Activated naive CD4-positive, alpha-beta T cell treated with anti-CD3 and anti-CD28 coated beads, Interleukin-2, amount 50 U/mL, for 24 hours (primary cell): ENCODE results near the gene SGSM1.

Source experiments
- H3K27ac Mint-ChIP-seq: one replicate; pipeline ENCODE4 v1.8.0; 2021; ENCODE audit warnings: mild to moderate bottlenecking, mixed read lengths
- H3K27me3 Mint-ChIP-seq: one replicate; pipeline ENCODE4 v1.8.0; 2021; ENCODE audit warnings: mixed read lengths
- H3K36me3 Mint-ChIP-seq: one replicate; pipeline ENCODE4 v1.8.0; 2021; ENCODE audit warnings: mixed read lengths
- H3K4me1 Mint-ChIP-seq: one replicate; pipeline ENCODE4 v1.8.0; 2021; ENCODE audit warnings: mixed read lengths
- H3K4me3 Mint-ChIP-seq: one replicate; pipeline ENCODE4 v1.8.0; 2021; ENCODE audit warnings: mild to moderate bottlenecking, mixed read lengths
- H3K9me3 Mint-ChIP-seq: one replicate; pipeline ENCODE4 v1.8.0; 2021; ENCODE audit warnings: mixed read lengths

SGSM1 gene

GRCh38 chr22:24944217-24944937 lies 138.4 kb downstream of the SGSM1 start:
- no peaks in the 10 kb centered on the region for H3K36me3 Mint-ChIP-seq
- H3K4me3 Mint-ChIP-seq: no peak overlapping the region
- no peaks in the 10 kb centered on the region for H3K9me3 Mint-ChIP-seq
- no peaks in the 10 kb centered on the region for H3K4me1 Mint-ChIP-seq
- no peak overlapping the region for H3K27ac Mint-ChIP-seq
- peaks cover 15% of the 10 kb centered on the region for H3K27me3 Mint-ChIP-seq

- H3K4me1 Mint-ChIP-seq: no peaks in the 10 kb centered on the region
- no peaks in the 10 kb centered on the region for H3K9me3 Mint-ChIP-seq
- H3K27ac Mint-ChIP-seq: no peak overlapping the region
- H3K27me3 Mint-ChIP-seq: peaks cover 19% of the 10 kb centered on the region
- no peaks in the 10 kb centered on the region for H3K36me3 Mint-ChIP-seq
- no peak overlapping the region for H3K4me3 Mint-ChIP-seq
Measured at GRCh38 chr22:24945430-24945829, 139.4 kb downstream of the SGSM1 start.

GRCh38 chr22:24947383-24947782 lies 141.4 kb downstream of the SGSM1 start:
- H3K27me3 Mint-ChIP-seq: peaks cover 24% of the 10 kb centered on the region
- H3K36me3 Mint-ChIP-seq: no peaks in the 10 kb centered on the region
- H3K9me3 Mint-ChIP-seq: no peaks in the 10 kb centered on the region
- H3K27ac Mint-ChIP-seq: no peak overlapping the region
- no peak overlapping the region for H3K4me3 Mint-ChIP-seq
- H3K4me1 Mint-ChIP-seq: peaks cover 6% of the 10 kb centered on the region

- Mint-ChIP-seq H3K27ac (no peak overlapping the region), H3K27me3 (peaks cover 24% of the 10 kb centered on the region), H3K4me1 (peaks cover 6% of the 10 kb centered on the region), H3K36me3 (no peaks in the 10 kb centered on the region), H3K9me3 (no peaks in the 10 kb centered on the region), H3K4me3 (no peak overlapping the region)
Measured at GRCh38 chr22:24947881-24948280, 141.9 kb downstream of the SGSM1 start.

- Mint-ChIP-seq H3K36me3 (peaks cover 1% of the 10 kb centered on the region), H3K27ac (no peak overlapping the region), H3K4me3 (no peak overlapping the region), H3K9me3 (no peaks in the 10 kb centered on the region), H3K27me3 (peaks cover 28% of the 10 kb centered on the region), H3K4me1 (peaks cover 10% of the 10 kb centered on the region)
Measured at GRCh38 chr22:24948356-24949202, 142.6 kb downstream of the SGSM1 start.

GRCh38 chr22:24950272-24950902 lies 144.4 kb downstream of the SGSM1 start:
- H3K27me3 Mint-ChIP-seq: peaks cover 32% of the 10 kb centered on the region
- H3K36me3 Mint-ChIP-seq: peaks cover 1% of the 10 kb centered on the region
- H3K9me3 Mint-ChIP-seq: no peaks in the 10 kb centered on the region
- peak overlapping the region; percentile 68 for H3K27ac Mint-ChIP-seq
- H3K4me3 Mint-ChIP-seq: no peak overlapping the region
- peaks cover 10% of the 10 kb centered on the region for H3K4me1 Mint-ChIP-seq

GRCh38 chr22:24951942-24952836 lies 146.2 kb downstream of the SGSM1 start, which contains the start of gene KIAA1671:
KIAA1671 (plus strand) TSS chr22:24952716; CDS start chr22:25028000, 75,284 bp downstream.
- Mint-ChIP-seq H3K36me3 (peaks cover 1% of the 10 kb centered on the region), H3K4me1 (peaks cover 10% of the 10 kb centered on the region), H3K27ac (peak within 1 kb of the TSS; percentile 83), H3K27me3 (peaks cover 32% of the 10 kb centered on the region), H3K4me3 (peak within 1 kb of the TSS; percentile 85), H3K9me3 (no peaks in the 10 kb centered on the region)

- no peaks in the 10 kb centered on the region for H3K9me3 Mint-ChIP-seq
- H3K27ac Mint-ChIP-seq: peak overlapping the region; percentile 83
- H3K36me3 Mint-ChIP-seq: peaks cover 1% of the 10 kb centered on the region
- H3K27me3 Mint-ChIP-seq: peaks cover 27% of the 10 kb centered on the region
- peaks cover 10% of the 10 kb centered on the region for H3K4me1 Mint-ChIP-seq
- peak overlapping the region; percentile 85 for H3K4me3 Mint-ChIP-seq
Measured at GRCh38 chr22:24952837-24953383, 146.9 kb downstream of the SGSM1 start.

GRCh38 chr22:24953384-24954113 lies 147.5 kb downstream of the SGSM1 start:
- Mint-ChIP-seq H3K27ac (no peak overlapping the region), H3K36me3 (peaks cover 1% of the 10 kb centered on the region), H3K9me3 (no peaks in the 10 kb centered on the region), H3K4me1 (peaks cover 10% of the 10 kb centered on the region), H3K4me3 (peak overlapping the region; percentile 85), H3K27me3 (peaks cover 27% of the 10 kb centered on the region)

- peak overlapping the region; percentile 72 for H3K4me3 Mint-ChIP-seq
- peaks cover 10% of the 10 kb centered on the region for H3K4me1 Mint-ChIP-seq
- no peaks in the 10 kb centered on the region for H3K9me3 Mint-ChIP-seq
- H3K27ac Mint-ChIP-seq: no peak overlapping the region
- peaks cover 1% of the 10 kb centered on the region for H3K36me3 Mint-ChIP-seq
- H3K27me3 Mint-ChIP-seq: peaks cover 27% of the 10 kb centered on the region
Measured at GRCh38 chr22:24954114-24954463, 148.1 kb downstream of the SGSM1 start.

GRCh38 chr22:24954856-24955255 lies 148.8 kb downstream of the SGSM1 start:
- Mint-ChIP-seq H3K4me1 (peaks cover 10% of the 10 kb centered on the region), H3K27me3 (peaks cover 22% of the 10 kb centered on the region), H3K27ac (no peak overlapping the region), H3K36me3 (peaks cover 1% of the 10 kb centered on the region), H3K4me3 (no peak overlapping the region), H3K9me3 (no peaks in the 10 kb centered on the region)

- no peaks in the 10 kb centered on the region for H3K9me3 Mint-ChIP-seq
- peaks cover 6% of the 10 kb centered on the region for H3K4me1 Mint-ChIP-seq
- H3K36me3 Mint-ChIP-seq: peaks cover 1% of the 10 kb centered on the region
- H3K4me3 Mint-ChIP-seq: no peak overlapping the region
- H3K27me3 Mint-ChIP-seq: peaks cover 16% of the 10 kb centered on the region
- H3K27ac Mint-ChIP-seq: no peak overlapping the region
Measured at GRCh38 chr22:24957043-24957442, 151.0 kb downstream of the SGSM1 start.

- Mint-ChIP-seq H3K4me1 (no peaks in the 10 kb centered on the region), H3K27ac (no peak overlapping the region), H3K36me3 (no peaks in the 10 kb centered on the region), H3K9me3 (no peaks in the 10 kb centered on the region), H3K4me3 (no peak overlapping the region), H3K27me3 (peaks cover under 1% of the 10 kb centered on the region)
Measured at GRCh38 chr22:24961217-24961844, 155.3 kb downstream of the SGSM1 start.

GRCh38 chr22:24962094-24962493 lies 156.1 kb downstream of the SGSM1 start:
- Mint-ChIP-seq H3K4me3 (no peak overlapping the region), H3K9me3 (no peaks in the 10 kb centered on the region), H3K36me3 (no peaks in the 10 kb centered on the region), H3K27ac (no peak overlapping the region), H3K27me3 (no peaks in the 10 kb centered on the region), H3K4me1 (no peaks in the 10 kb centered on the region)
